Adrenal gland (tissue), 5 donors: ENCODE results near the gene PRH1.

Source experiments
- CTCF ChIP-seq, 6 experiments: fragments of 450-650 bp in 4 of 6; fragments of 200-600 bp in 2 of 6; sonication (generic) in 1 of 6; IDR thresholded peaks; 1 replicate in 5 of 6; 2 replicates in 1 of 6; pipeline versions ENCODE4 v1.5.1 to v1.8.0; 2016 to 2021; ENCODE audit warnings: antibody characterized with exemption in 6 of 6, mild to moderate bottlenecking in 2 of 6, moderate library complexity in 1 of 6
- POLR2A ChIP-seq, 2 donors: fragments of 450-650 bp; IDR thresholded peaks; one replicate each; pipeline ENCODE4 v1.6.1; 2017; ENCODE audit warnings: antibody characterized with exemption in 2 of 2, mild to moderate bottlenecking in 2 of 2, moderate library complexity in 1 of 2
- donor health status: DM: no; HTN: no; CAD: no.

GRCh38 chr12:10904686-10905085 is 20.6 kb upstream of the PRH1 start:
- TF ChIP-seq POLR2A (IDR thresholded peaks at IDR 0.05) (no peak), CTCF (IDR thresholded peaks at IDR 0.05) (no peak)
